ENCODE measurements around the gene SOX18.

SOX18 gene

DNA sequence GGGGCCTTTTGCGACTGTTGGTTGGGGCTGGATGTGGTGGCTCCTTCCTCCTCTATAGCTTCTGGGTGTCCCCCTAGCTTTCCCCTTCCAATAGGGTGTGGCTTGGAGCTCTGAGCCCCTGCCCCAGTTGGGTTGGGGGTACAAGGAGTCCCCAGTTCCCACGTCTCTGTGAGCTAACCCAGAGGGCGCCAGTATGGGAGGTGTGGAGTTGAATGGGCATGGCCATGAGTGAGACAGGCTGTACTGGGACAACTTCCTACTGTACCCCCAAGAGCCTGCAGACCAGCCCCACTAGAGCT, 12.3 kb downstream of the SOX18 start:
- no peak for DNase-seq

GRCh38 chr20:64036346-64037198, 12.9 kb downstream of the SOX18 start:
- DNase-seq, result no peak

GRCh38 chr20:64035933-64036345, 13.5 kb downstream of the SOX18 start, which contains the start of gene C20orf204:
C20orf204 (plus strand) TSS chr20:64036182; CDS start chr20:64036324, 142 bp downstream.
- no peak for DNase-seq

DNA sequence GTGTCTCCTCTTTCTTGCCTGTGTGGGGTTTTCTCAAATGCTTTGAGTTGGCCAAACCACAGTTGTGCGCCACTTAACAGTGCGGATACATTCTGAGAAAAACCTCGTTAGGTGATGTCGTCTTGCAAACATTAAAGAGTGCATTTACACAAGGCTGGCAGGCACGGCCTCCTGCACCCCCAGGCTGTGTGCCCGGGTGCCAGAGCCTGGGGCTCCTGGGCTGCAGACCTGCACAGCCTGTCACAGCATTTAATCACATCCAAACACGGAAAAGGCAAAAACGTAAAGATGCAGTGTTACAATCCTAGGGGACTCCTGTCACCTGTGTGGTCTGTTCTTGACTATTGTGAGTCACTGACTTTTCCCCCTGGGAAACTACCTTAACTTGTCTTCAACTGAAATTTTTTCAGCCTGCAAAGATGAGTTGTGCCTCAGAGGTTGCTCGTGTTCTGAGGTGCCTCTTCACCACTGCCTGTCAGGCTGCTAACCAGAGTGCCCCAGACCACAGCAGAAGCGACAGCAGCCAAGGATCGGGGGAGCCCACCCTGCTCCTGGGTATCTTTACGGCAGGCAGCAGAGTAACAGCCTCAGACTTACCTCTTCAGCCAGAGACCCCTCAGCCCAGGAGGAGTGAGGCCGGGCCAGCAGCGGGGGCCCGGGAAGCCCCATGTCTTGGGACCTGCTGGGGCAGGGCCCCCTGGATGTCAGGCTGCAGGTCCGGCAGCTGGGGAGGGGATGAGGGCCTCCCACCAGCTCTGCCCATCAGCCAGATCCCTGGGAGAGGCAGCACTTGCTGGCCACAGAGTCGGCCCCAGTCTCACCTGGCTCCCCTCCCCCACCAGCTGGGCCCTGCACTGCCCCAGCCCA, 14.1 kb downstream of the SOX18 start:
- no peak for DNase-seq

DNA sequence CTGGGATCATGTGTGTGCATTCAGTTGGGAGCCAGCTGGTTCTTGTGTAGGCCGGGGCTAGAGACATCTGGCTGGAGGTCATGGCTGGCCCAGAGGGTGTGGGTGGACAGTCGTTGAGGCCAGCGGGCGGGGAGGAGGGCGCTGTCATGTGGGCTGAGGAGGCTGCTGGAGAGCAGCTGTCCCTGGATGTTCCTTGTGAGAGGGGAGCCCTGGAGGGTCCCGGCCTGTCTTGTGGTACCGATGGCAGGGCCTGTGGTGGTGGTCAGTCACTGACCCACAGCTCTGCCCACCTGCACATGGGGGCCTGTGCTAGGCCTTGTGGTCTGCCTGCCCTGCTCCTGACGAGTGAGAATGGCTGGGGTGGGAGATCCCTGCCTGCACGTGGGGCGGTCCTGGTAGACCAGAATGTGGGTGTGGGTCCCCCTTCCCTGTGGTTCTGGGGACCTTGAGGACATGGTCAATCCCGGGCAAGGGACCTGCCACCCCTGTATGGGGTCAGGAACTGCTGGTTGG, 15.4 kb downstream of the SOX18 start:
- no peak for DNase-seq

- no peak for DNase-seq
These were observed 16.5 kb downstream of the SOX18 start for GRCh38 chr20:64032706-64033624.

GRCh38 chr20:64031822-64032314, 17.6 kb downstream of the SOX18 start:
- no peak for DNase-seq

DNA sequence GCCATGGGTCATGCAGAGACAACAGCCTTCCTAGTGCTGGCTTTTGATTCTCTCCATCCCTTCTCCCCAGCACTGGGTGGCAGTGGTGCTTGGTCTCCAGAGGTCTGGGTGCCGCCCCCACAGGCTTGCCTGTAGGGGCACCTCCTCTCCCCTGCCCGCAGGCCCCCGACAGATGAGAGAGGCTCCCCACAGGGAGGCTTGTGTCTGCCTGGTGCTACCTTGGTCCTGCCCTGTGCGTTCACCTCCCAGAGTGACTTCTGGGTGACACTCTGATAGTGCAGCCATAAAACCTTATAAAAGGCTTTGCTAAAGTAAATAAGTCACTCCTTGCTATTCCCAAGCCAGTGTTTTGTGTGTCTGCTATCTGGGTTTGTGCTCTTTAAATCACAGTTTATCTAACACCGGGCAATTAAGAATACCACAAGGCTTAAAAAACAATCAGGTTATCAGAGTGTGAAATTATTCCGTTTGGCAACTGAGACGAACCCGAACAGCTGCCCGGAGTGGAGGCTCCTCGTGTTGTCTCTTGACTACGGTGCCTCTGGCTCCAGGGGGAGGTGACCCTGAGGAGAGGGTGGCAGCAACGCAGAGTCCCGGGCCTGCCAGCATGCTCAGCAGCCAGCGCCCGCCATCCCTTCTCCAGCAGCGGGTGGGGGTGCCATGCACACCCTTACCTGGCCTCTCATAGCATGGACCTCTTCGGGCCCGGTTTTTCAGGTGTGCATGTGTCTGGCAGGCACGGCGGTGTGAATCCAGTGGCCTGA, 18.9 kb downstream of the SOX18 start:
- DNase-seq, result no peak

GRCh38 chr20:64029293-64030117, 19.9 kb downstream of the SOX18 start:
- no peak for DNase-seq

GRCh38 chr20:64027981-64028685, 21.3 kb downstream of the SOX18 start:
- DNase-seq, result no peak

- no peak for DNase-seq
These were observed 23.5 kb downstream of the SOX18 start for GRCh38 chr20:64025826-64026412.

DNA sequence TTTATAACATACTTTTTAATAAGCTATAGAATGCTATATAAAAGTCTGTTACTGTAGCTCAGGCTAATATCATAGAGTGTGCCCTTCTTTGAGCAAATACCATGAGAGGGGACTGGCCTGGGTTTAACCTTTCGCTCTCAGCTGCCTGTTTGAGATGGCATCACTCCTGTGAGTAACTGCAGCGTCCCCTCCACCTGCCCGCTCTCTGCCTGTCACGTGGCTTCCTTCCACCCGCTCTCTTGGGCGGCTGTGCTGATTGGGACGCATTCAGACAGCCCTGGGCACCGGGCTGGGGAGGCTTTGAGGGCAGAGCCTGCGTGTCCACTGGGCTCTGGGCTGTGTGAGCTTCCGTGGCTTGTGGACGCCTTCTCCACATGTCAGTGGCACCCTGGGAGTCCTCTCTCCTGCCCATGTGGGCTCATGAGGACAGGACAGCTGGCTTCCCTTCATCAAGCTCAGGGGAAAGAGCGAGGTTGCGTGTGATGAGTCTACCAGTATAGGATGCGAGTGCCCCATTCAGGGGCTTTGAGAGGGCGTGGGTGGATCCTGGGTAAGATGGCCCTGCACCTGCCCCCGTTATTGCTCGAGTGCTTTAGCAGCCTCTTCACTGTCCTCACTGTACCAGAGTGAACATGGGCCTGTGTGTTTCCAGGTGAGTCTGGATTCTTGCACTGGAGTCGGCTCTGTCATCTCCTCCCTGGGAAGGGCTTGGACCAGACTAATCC, 24.2 kb downstream of the SOX18 start:
- DNase-seq, result no peak

GRCh38 chr20:64024141-64024990, 25.1 kb downstream of the SOX18 start:
- DNase-seq, result no peak

DNA sequence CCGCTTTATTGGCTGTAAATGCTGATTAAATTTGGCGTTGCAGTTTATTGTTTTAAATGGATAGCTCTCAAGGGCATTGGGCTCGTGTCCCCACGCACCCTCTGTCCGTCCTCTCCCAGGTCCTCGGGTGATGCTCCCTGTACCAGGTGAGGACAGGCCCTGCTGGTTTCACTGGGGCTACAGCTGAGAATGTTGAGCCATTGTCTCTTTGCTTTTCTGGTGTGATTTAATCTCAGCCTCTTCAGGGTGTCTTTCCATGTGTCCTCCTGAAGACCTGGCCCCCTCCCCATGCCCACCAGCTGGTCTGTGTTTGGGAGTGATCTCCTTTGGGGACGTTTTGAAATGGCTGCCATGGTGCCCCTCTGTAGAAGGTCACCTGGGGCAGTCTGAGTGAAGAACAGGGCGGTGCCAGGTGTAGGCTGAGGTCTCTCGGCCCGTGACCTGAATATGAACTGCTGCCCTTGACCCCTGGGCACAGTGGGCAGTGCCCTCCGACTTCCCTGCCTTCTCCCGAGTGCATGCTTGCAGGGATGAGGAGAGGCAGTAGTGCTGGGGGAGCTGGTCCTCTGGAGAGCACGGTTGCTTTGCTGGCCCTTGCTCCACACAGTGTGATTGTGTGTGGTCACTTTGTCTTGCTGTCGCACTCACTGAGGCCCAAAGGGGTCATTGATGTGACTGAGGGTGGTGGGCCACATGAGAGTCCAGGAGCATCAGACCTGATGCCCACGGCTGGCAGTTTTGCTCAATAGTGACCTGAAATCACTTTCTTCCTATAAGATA, 25.9 kb downstream of the SOX18 start:
- DNase-seq, result no peak

GRCh38 chr20:64022671-64023360, 26.6 kb downstream of the SOX18 start:
- DNase-seq, result no peak
